Naive thymus-derived CD8-positive, alpha-beta T cell (primary cell): ENCODE results near the gene EEF1G. TPM values are rescaled to one million over a fixed set of nuclear protein-coding genes. Genes with fewer than 3 reads are reported as not detected.
"Not testable (repeated sequence)": the region's sequence is repeated elsewhere in the genome, so short reads cannot be mapped to it uniquely, and the experiment has no call there.

ENCODE experiments used
- ATAC-seq, 2 donors: fragments of 150-1000 bp; cut with Tn5 transposase in 1 of 2; sonication (Bioruptor Pico), chemical (Tn5 transposase) in 1 of 2; 1 replicate in 1 of 2; 2 replicates in 1 of 2; pipeline ENCODE4 v1.10.0; 2021; ENCODE audit warnings: mild to moderate bottlenecking in 2 of 2, moderate library complexity in 2 of 2
- POLR2A ChIA-PET: fragments of 350-600 bp; sonication (Branson Sonifier 250); formaldehyde crosslinking; loops from one replicate; lab custom pipeline; 2021; ENCODE audit warnings: antibody characterized with exemption; lab: Charles Lee
- DNase-seq, 10 donors: peaks; one replicate each; pipeline versions ENCODE4 v3.0.0 to v3.0.0-alpha.2; 2020 to 2022
- H3K27ac Mint-ChIP-seq, 10 donors: one replicate each; pipeline ENCODE4 v1.8.0; 2020 to 2022; ENCODE audit warnings: mild to moderate bottlenecking in 10 of 10, mixed read lengths in 10 of 10, moderate library complexity in 4 of 10, inconsistent platforms in 1 of 10
- H3K27me3 Mint-ChIP-seq, 5 donors: one replicate each; pipeline ENCODE4 v1.8.0; 2021 to 2022; ENCODE audit warnings: mixed read lengths in 5 of 5
- H3K36me3 Mint-ChIP-seq, 3 donors: one replicate each; pipeline ENCODE4 v1.8.0; 2020 to 2022; ENCODE audit warnings: mixed read lengths in 3 of 3, mild to moderate bottlenecking in 2 of 3, inconsistent platforms in 1 of 3
- H3K4me1 Mint-ChIP-seq, 4 donors: one replicate each; pipeline ENCODE4 v1.8.0; 2021 to 2022; ENCODE audit warnings: mixed read lengths in 4 of 4
- H3K4me3 Mint-ChIP-seq, 10 donors: one replicate each; pipeline ENCODE4 v1.8.0; 2020 to 2022; ENCODE audit warnings: mild to moderate bottlenecking in 10 of 10, mixed read lengths in 10 of 10, moderate library complexity in 6 of 10, inconsistent platforms in 1 of 10
- H3K9me3 Mint-ChIP-seq, 9 donors: one replicate each; pipeline ENCODE4 v1.8.0; 2020 to 2022; ENCODE audit warnings: mixed read lengths in 9 of 9, mild to moderate bottlenecking in 3 of 9, inconsistent platforms in 1 of 9, moderate library complexity in 1 of 9
- polyA plus RNA-seq, 3 donors: library from polyadenylated mRNA; unstranded; fragments of 300-500 nt; fragmentation: Illumina TruSeq; gene quantifications; one replicate each; pipeline ENCODE4 v1.2.3, GENCODE V29; 2021
- total RNA-seq, 8 experiments: library from RNA in 2 of 8; stranded (reverse) in 2 of 8; gene quantifications; one replicate each; pipeline ENCODE4 v1.2.3 and lab custom pipeline; 2021 to 2026

The EEF1G gene
- total and polyA plus RNA-seq, 5 experiments from 2014 or later: 1,637 to 2,152 (median 2,038) TPM

GRCh38 chr11:62575156-62575555, 1.5 kb upstream of the EEF1G start:
- peaks cover 0 to 62% (median 10%) of the 10 kb centered on the region in 3 donors for H3K36me3 Mint-ChIP-seq
- H3K9me3 Mint-ChIP-seq: no peaks in the 10 kb centered on the region
- POLR2A ChIA-PET: interaction anchor here (0.6 to 7.5 kb wide), 13 partner anchors 11 to 265 kb away, joined by 3 to 104 read pairs (median 9); partner anchors contain the start of genes C11orf98, CSKMT, HNRNPUL2 and LBHD1
- peak overlapping the region in 9 of 10 donors; percentile 93 to 99 (median 97) for H3K4me3 Mint-ChIP-seq
- peak overlapping the region in 9 of 10 donors; percentile 90 to 99 (median 98) for H3K27ac Mint-ChIP-seq
- no peaks in the 10 kb centered on the region for H3K27me3 Mint-ChIP-seq
- peaks cover 39 to 51% (median 46%) of the 10 kb centered on the region in 4 donors for H3K4me1 Mint-ChIP-seq
- DNase-seq (no peak), ATAC-seq (no peak)

GRCh38 chr11:62574363-62575071, 826 bp upstream of the EEF1G start:
- H3K4me1 Mint-ChIP-seq: peaks cover 41 to 58% (median 51%) of the 10 kb centered on the region in 4 donors
- ATAC-seq: peak; percentile 16 to 20
- peak overlapping the region; percentile 90 to 99 (median 98) for H3K27ac Mint-ChIP-seq
- POLR2A ChIA-PET: interaction anchor here (0.6 to 7.5 kb wide), 35 partner anchors 12 to 307 kb away, joined by 3 to 104 read pairs (median 6); partner anchors contain the start of genes B3GAT3, C11orf98, CSKMT and HNRNPUL2
- no peaks in the 10 kb centered on the region for H3K27me3 Mint-ChIP-seq
- no peak for DNase-seq
- H3K36me3 Mint-ChIP-seq: peaks cover 0 to 68% (median 10%) of the 10 kb centered on the region in 3 donors
- peak overlapping the region; percentile 93 to 99 (median 97) for H3K4me3 Mint-ChIP-seq
- no peaks in the 10 kb centered on the region for H3K9me3 Mint-ChIP-seq

- H3K27ac Mint-ChIP-seq: peak overlapping the region; percentile 90 to 99 (median 98)
- peak in 3 of 10 donors; percentile 40 to 46 (median 45) for DNase-seq
- POLR2A ChIA-PET: interaction anchor here (0.5 to 7.5 kb wide), 35 partner anchors 12 to 308 kb away, joined by 3 to 104 read pairs (median 6); partner anchors contain the start of genes B3GAT3, C11orf98, CSKMT and HNRNPUL2
- H3K27me3 Mint-ChIP-seq: no peaks in the 10 kb centered on the region
- peak overlapping the region; percentile 93 to 99 (median 97) for H3K4me3 Mint-ChIP-seq
- H3K36me3 Mint-ChIP-seq: peaks cover 0 to 71% (median 10%) of the 10 kb centered on the region in 3 donors
- no peaks in the 10 kb centered on the region for H3K9me3 Mint-ChIP-seq
- H3K4me1 Mint-ChIP-seq: peaks cover 41 to 59% (median 56%) of the 10 kb centered on the region in 4 donors
- ATAC-seq: peak; percentile 19 to 20
Measured at GRCh38 chr11:62573006-62573591, 592 bp downstream of the EEF1G start.

GRCh38 chr11:62572431-62572830, 1.3 kb downstream of the EEF1G start:
- POLR2A ChIA-PET: interaction anchor here (0.5 to 7.5 kb wide), 9 partner anchors 13 to 283 kb away, joined by 3 to 104 read pairs (median 6); partner anchors contain the start of genes HNRNPUL2, MTA2, TTC9C and TUT1
- Mint-ChIP-seq H3K4me3 (peak overlapping the region; percentile 93 to 99 (median 97)), H3K27me3 (no peaks in the 10 kb centered on the region), H3K27ac (peak overlapping the region; percentile 90 to 99 (median 98)), H3K4me1 (peaks cover 41 to 61% (median 56%) of the 10 kb centered on the region in 4 donors), H3K9me3 (no peaks in the 10 kb centered on the region), H3K36me3 (peaks cover 0 to 70% (median 10%) of the 10 kb centered on the region in 3 donors)
- no peak for DNase-seq
- no peak for ATAC-seq

- H3K27me3 Mint-ChIP-seq, H3K9me3 Mint-ChIP-seq, DNase-seq, ATAC-seq: not testable (repeated sequence)
- POLR2A ChIA-PET: interaction anchor here (1.0 to 3.5 kb wide), 5 partner anchors 12 to 123 kb away, joined by 3 to 30 read pairs (median 3); partner anchors contain the start of gene TUT1
- H3K4me3 Mint-ChIP-seq: peak overlapping the region in 7 of 10 donors; percentile 27 to 99 (median 54)
- H3K36me3 Mint-ChIP-seq: peaks cover under 1 to 73% (median 10%) of the 10 kb centered on the region in 3 donors
- peaks cover 44 to 70% (median 61%) of the 10 kb centered on the region in 4 donors for H3K4me1 Mint-ChIP-seq
- H3K27ac Mint-ChIP-seq: peak overlapping the region in 9 of 10 donors; percentile 16 to 99 (median 87)
Measured at GRCh38 chr11:62571493-62571892, 2.2 kb downstream of the EEF1G start.

- peak overlapping the region; percentile 16 to 98 (median 81) for H3K27ac Mint-ChIP-seq
Measured at GRCh38 chr11:62570903-62571302, 2.8 kb downstream of the EEF1G start.

GRCh38 chr11:62569611-62570010, 4.1 kb downstream of the EEF1G start:
- DNase-seq (no peak), ATAC-seq (no peak)
- H3K4me3 Mint-ChIP-seq: no peak overlapping the region
- peaks cover 5 to 84% (median 15%) of the 10 kb centered on the region in 3 donors for H3K36me3 Mint-ChIP-seq
- no peaks in the 10 kb centered on the region for H3K27me3 Mint-ChIP-seq
- H3K27ac Mint-ChIP-seq: peak overlapping the region in 5 of 10 donors; percentile 5 to 98 (median 37)
- H3K4me1 Mint-ChIP-seq: peaks cover 41 to 67% (median 59%) of the 10 kb centered on the region in 4 donors
- POLR2A ChIA-PET: interaction anchor here (0.6 to 2.3 kb wide), 7 partner anchors 8 to 48 kb away, joined by 3 to 10 read pairs (median 4); partner anchors contain the start of genes ROM1 and TUT1
- no peaks in the 10 kb centered on the region for H3K9me3 Mint-ChIP-seq

More at GRCh38 chr11:62570903-62571302, 2.8 kb downstream of the EEF1G start:
- H3K9me3 Mint-ChIP-seq, DNase-seq, H3K27me3 Mint-ChIP-seq, ATAC-seq: not testable (repeated sequence)
- POLR2A ChIA-PET: interaction anchor here (1.0 to 3.5 kb wide), 5 partner anchors 11 to 124 kb away, joined by 3 to 30 read pairs (median 3); partner anchors contain the start of gene TUT1
- Mint-ChIP-seq H3K36me3 (peaks cover 5 to 75% (median 10%) of the 10 kb centered on the region in 3 donors), H3K4me1 (peaks cover 48 to 74% (median 65%) of the 10 kb centered on the region in 4 donors), H3K4me3 (peak overlapping the region in 8 of 10 donors; percentile 20 to 99 (median 36))

GRCh38 chr11:62567018-62567633, 6.6 kb downstream of the EEF1G start:
- Mint-ChIP-seq H3K4me1 (peaks cover 25 to 49% (median 45%) of the 10 kb centered on the region in 4 donors), H3K9me3 (no peaks in the 10 kb centered on the region), H3K4me3 (no peak overlapping the region), H3K27me3 (no peaks in the 10 kb centered on the region), H3K36me3 (peaks cover 5 to 92% (median 15%) of the 10 kb centered on the region in 3 donors), H3K27ac (peak overlapping the region; percentile 31 to 79 (median 66))
- ATAC-seq (no peak), DNase-seq (no peak)
- POLR2A ChIA-PET: interaction anchor here (0.6 to 1.0 kb wide), 3 partner anchors 15 to 219 kb away, joined by 3 to 5 read pairs (median 5); no protein-coding TSS in a partner anchor

- peaks cover 5 to 92% (median 11%) of the 10 kb centered on the region in 3 donors for H3K36me3 Mint-ChIP-seq
- ATAC-seq (no peak), DNase-seq (no peak)
- peak overlapping the region in 7 of 10 donors; percentile 25 to 72 (median 49) for H3K27ac Mint-ChIP-seq
- peak overlapping the region in 1 of 10 donors; percentile 26 for H3K4me3 Mint-ChIP-seq
- no peaks in the 10 kb centered on the region for H3K9me3 Mint-ChIP-seq
- peaks cover 22 to 46% (median 41%) of the 10 kb centered on the region in 4 donors for H3K4me1 Mint-ChIP-seq
- no peaks in the 10 kb centered on the region for H3K27me3 Mint-ChIP-seq
- POLR2A ChIA-PET: no interaction called here
Measured at GRCh38 chr11:62566247-62566646, 7.4 kb downstream of the EEF1G start.

- no peak for DNase-seq
- Mint-ChIP-seq H3K4me1 (peaks cover 20 to 46% (median 40%) of the 10 kb centered on the region in 4 donors), H3K27me3 (no peaks in the 10 kb centered on the region), H3K36me3 (peaks cover 5 to 89% (median 5%) of the 10 kb centered on the region in 3 donors), H3K9me3 (no peaks in the 10 kb centered on the region), H3K4me3 (no peak overlapping the region), H3K27ac (peak overlapping the region in 8 of 10 donors; percentile 24 to 82 (median 43))
- POLR2A ChIA-PET: interaction anchor here (0.6 to 0.9 kb wide), 2 partner anchors 13 to 1705 kb away, joined by 3 read pairs; no protein-coding TSS in a partner anchor
- ATAC-seq: no peak
Measured at GRCh38 chr11:62565100-62565802, 8.4 kb downstream of the EEF1G start.
